ENCODE results near the gene LTN1. TPM values are rescaled to one million over a fixed set of nuclear protein-coding genes. Genes with fewer than 3 reads are reported as not detected.
"Not testable (repeated sequence)": the region's sequence is repeated elsewhere in the genome, so short reads cannot be mapped to it uniquely, and the experiment has no call there.

LTN1 gene, protein sequence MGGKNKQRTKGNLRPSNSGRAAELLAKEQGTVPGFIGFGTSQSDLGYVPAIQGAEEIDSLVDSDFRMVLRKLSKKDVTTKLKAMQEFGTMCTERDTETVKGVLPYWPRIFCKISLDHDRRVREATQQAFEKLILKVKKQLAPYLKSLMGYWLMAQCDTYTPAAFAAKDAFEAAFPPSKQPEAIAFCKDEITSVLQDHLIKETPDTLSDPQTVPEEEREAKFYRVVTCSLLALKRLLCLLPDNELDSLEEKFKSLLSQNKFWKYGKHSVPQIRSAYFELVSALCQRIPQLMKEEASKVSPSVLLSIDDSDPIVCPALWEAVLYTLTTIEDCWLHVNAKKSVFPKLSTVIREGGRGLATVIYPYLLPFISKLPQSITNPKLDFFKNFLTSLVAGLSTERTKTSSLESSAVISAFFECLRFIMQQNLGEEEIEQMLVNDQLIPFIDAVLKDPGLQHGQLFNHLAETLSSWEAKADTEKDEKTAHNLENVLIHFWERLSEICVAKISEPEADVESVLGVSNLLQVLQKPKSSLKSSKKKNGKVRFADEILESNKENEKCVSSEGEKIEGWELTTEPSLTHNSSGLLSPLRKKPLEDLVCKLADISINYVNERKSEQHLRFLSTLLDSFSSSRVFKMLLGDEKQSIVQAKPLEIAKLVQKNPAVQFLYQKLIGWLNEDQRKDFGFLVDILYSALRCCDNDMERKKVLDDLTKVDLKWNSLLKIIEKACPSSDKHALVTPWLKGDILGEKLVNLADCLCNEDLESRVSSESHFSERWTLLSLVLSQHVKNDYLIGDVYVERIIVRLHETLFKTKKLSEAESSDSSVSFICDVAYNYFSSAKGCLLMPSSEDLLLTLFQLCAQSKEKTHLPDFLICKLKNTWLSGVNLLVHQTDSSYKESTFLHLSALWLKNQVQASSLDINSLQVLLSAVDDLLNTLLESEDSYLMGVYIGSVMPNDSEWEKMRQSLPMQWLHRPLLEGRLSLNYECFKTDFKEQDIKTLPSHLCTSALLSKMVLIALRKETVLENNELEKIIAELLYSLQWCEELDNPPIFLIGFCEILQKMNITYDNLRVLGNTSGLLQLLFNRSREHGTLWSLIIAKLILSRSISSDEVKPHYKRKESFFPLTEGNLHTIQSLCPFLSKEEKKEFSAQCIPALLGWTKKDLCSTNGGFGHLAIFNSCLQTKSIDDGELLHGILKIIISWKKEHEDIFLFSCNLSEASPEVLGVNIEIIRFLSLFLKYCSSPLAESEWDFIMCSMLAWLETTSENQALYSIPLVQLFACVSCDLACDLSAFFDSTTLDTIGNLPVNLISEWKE (N-terminal part only)
- total RNA-seq (2014; rRNA removed; shearing (Covaris generic)), result 44.6 and 49.8 TPM in 2 replicates

DNA sequence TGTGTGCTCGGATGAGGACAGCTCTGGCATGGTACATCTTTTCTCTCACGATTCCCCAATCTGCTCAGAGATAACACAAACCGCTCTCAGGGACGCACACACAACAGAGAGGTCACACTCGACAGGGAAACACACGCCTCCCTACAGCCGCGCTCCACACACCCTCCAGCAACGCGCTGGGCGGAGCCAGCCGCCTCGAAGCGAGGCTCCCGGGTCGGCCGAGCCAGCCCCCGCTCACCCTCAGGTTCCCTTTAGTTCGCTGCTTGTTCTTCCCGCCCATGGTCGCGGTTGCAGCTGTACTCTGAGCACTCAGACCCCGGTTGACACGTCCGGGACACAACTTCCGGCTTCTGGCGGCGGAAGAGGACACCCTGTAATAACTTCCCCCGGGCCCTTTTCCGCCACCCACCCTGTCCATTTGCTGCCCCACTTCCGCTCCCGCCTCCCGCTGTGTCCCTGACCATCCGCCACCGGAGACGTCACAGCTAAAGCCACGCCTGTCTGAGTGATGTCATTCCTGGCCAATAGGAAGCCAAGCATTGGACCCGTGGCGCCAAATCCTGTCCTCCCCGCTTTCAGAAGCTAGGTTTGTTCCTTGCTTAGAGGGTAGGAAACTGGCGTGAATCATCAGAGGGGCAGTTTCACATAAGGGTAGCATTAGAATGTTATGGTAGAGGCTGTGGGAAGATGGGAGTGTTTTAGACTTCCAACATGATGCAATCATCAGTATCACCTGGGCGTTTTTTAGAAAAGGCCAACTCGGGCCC, at the start of gene LTN1:
TSS of gene LTN1 (minus strand) at position 352 of the 767 bp plus-strand sequence. CDS start at position 280, 72 bp downstream.
- H3K4me1 ChIP-seq, result peaks cover 7% of the 10 kb centered on the region
- no peaks in the 10 kb centered on the region for H3K36me3 ChIP-seq
- peak; percentile 99 for DNase-seq

DNA sequence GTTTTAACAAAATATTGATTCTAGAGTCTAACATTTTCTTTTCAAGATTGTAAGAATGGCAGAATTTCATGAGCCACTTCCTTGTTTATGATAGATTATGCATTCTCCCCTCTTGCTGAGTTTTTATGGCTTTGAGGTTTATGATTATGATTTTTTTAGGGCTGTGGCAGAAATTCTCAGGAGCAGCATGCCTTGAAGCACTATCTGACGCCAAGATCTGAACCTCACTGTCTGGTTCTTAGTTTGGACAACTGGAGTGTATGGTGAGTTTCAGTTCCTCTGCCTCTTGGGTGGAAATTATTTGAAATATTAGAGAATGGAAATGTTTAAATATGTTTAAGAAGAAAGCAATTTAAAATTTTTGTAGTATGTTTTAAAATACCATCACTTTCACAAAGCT, 42.0 kb upstream of the LTN1 start:
- Histone ChIP-seq H3K4me3 (no peak overlapping the region), H3K4me1 (no peaks in the 10 kb centered on the region), H3K36me3 (peaks cover 81% of the 10 kb centered on the region), H3K27ac (no peak overlapping the region), H3K27me3 (no peaks in the 10 kb centered on the region), H3K9me3 (replicated peaks) (no peaks in the 10 kb centered on the region)
- DNase-seq, result no peak

More for the DNA sequence above, at the start of gene LTN1:
- Histone ChIP-seq H3K27ac (peak within 1 kb of the TSS; percentile 69), H3K27me3 (no peaks in the 10 kb centered on the region), H3K4me3 (peak within 1 kb of the TSS; percentile 75), H3K9me3 (replicated peaks) (no peaks in the 10 kb centered on the region)

DNA sequence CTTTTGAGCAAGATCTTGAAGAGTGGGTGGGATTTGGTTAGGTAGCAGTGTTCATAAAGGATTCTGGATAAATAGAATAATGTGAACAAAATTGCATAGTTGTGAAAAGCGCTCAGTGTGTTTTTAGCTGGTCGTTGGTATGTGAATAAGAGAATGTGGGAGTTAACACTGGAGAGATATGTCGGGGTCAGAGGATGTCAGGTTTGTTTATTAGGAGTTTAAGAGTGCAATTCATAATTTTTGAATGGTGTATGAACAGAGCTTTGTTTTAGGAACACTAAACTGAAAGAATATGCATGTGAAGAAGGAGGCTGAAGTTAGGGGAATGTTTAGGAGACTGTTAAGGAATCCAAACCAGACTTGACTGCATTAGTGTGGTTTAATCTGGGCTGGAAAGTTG, 41.2 kb upstream of the LTN1 start:
- peaks cover 80% of the 10 kb centered on the region for H3K36me3 ChIP-seq
- H3K27ac ChIP-seq, result no peak overlapping the region
- no peaks in the 10 kb centered on the region for H3K27me3 ChIP-seq
- no peaks in the 10 kb centered on the region for H3K4me1 ChIP-seq
- no peak overlapping the region for H3K4me3 ChIP-seq
- DNase-seq, result no peak
- H3K9me3 ChIP-seq (replicated peaks), result no peaks in the 10 kb centered on the region

DNA sequence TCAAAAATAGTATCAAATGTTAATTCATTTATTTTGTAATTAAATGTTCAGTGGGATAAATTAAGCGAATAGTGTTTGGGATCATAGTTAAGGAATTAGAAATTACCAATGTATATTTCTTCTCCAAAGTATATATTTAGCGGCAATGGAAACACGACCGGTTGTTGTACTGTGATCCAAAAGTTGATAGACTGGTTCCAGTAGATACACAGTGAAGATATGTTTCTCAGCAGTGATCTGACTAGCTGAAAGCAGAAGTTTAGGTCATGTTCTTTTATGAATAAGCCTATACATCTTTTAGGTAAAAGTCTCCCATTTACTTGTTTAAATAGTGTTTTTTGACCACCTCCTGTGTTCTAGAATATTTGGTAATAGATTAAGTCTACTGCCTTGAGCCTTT, 40.6 kb upstream of the LTN1 start:
- Histone ChIP-seq H3K4me1 (no peaks in the 10 kb centered on the region), H3K27me3 (no peaks in the 10 kb centered on the region), H3K9me3 (replicated peaks) (no peaks in the 10 kb centered on the region), H3K27ac (no peak overlapping the region), H3K4me3 (no peak overlapping the region), H3K36me3 (peaks cover 80% of the 10 kb centered on the region)
- no peak for DNase-seq

DNA sequence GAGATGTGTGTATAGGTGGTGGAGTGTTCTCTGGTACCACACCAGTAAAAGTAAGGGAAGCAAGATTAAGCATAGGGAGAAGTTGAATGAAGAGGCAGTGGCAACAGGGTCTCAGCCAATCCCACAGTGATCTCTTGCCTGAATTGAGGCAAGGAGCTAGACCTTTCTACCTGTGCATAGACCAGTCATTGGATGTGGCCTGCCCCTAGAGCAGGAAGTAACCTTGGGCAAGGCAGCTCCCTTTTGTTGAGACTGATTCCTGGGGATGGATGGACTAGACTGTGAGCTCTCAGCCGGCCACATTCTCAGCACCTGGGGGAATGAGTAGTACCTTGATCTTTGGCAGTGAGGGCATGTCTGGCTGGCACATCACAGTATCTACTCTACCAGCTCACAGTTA, 38.2 kb upstream of the LTN1 start:
- DNase-seq, result no peak
- peaks cover 2% of the 10 kb centered on the region for H3K4me1 ChIP-seq
- no peaks in the 10 kb centered on the region for H3K27me3 ChIP-seq
- H3K4me3 ChIP-seq, result no peak overlapping the region
- peaks cover 62% of the 10 kb centered on the region for H3K36me3 ChIP-seq
- H3K9me3 ChIP-seq (replicated peaks), result no peaks in the 10 kb centered on the region
- H3K27ac ChIP-seq, result no peak overlapping the region

DNA sequence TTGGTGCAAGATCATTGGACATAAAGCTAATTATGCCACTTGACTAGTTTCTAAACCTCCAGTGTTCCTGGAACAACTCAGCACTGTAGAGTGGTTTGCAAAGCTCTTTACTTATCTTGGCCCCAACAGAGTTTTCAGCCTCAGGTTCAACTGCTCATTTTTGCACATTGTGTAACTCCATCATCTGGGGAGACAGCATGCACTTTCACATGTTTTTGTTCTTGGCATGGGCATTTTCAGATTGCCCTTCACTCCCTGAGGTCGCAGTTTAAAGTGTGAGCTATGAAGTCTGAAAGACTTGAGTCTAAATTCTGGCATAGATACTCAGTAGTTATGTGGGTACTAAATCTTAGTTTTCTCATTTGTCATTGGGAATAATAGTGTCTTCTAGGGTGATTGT, 36.8 kb upstream of the LTN1 start:
- no peaks in the 10 kb centered on the region for H3K9me3 ChIP-seq (replicated peaks)
- no peaks in the 10 kb centered on the region for H3K27me3 ChIP-seq
- peaks cover 51% of the 10 kb centered on the region for H3K36me3 ChIP-seq
- no peak overlapping the region for H3K4me3 ChIP-seq
- no peak overlapping the region for H3K27ac ChIP-seq
- DNase-seq, result no peak
- peaks cover 7% of the 10 kb centered on the region for H3K4me1 ChIP-seq

DNA sequence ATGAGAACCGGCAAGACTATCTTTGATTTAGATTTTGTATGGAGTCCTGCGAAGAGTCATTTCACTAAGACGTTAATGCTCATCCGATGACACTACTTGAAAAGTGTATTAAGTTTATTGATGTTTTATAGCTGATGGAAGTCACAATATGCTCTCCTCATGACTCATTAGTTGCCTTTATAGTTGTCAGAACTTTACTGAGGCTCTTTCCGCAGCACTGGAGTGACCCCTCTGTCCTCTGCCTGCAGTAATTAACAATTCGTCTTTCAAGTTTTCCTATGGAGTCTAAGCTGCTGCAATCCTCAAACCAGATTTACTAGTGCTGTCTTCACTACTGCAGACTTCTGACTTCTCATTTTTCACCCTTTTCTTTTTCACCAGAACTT, 32.6 kb upstream of the LTN1 start:
- peak in 1 of 2 experiments; percentile 12 for DNase-seq
- no peaks in the 10 kb centered on the region for H3K27me3 ChIP-seq
- H3K9me3 ChIP-seq (replicated peaks), result no peaks in the 10 kb centered on the region
- peaks cover 11% of the 10 kb centered on the region for H3K4me1 ChIP-seq
- peaks cover 21% of the 10 kb centered on the region for H3K36me3 ChIP-seq
- H3K4me3 ChIP-seq, result peak overlapping the region; percentile 94
- peak overlapping the region; percentile 96; the same call in 1 of the 2 replicates for H3K27ac ChIP-seq

DNA sequence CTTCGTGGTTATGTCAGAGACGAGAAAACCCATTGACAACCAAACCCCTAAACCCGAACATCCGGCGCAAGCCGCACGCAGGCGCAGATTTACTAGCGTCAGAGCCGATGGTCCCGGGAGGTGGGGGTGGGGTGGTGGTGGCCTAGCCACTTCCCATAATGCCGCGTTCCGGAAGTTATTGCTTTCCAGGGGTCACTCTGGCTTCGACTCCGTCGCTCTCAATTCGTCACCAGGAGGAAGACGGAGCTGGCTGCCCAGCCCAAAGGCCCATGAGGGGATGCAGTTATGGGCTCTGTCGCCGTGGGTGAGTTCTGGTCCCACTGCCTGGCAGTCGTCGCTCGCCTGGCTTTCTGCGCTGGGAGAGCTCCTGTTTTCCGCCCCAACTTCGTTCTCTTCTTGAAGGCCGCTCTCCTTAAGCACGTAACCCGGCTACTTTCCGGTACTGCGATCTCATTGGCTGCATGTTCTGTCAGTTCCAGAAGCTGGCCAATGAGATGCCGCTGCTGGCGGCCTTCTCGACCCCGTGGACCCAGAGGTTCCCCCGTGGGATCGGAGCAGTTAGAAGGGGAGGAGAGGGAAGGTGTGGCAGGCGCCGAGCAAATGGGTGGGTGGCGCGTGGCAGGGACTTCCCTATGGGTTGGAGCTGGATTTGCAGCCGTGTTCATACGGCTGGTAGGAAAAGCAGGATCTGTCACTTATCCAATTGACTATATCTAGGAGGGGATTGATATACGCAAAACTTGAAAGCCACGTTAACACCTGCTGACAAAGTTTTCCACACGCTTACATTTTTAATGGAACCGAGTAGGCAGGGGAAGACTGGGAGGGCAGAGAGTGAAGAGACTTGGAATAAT, 32.0 kb upstream of the LTN1 start, which contains the start of gene USP16:
TSS of gene USP16 (plus strand) at position 195 of the 854 bp plus-strand sequence. CDS start 3,246 bp downstream, outside the sequence.
- peak; percentile 95 to 98 for DNase-seq
- Histone ChIP-seq H3K36me3 (peaks cover 15% of the 10 kb centered on the region), H3K9me3 (replicated peaks) (no peaks in the 10 kb centered on the region), H3K27me3 (no peaks in the 10 kb centered on the region), H3K27ac (peak within 1 kb of the TSS; percentile 96), H3K4me1 (peaks cover 11% of the 10 kb centered on the region), H3K4me3 (peak within 1 kb of the TSS; percentile 94)

DNA sequence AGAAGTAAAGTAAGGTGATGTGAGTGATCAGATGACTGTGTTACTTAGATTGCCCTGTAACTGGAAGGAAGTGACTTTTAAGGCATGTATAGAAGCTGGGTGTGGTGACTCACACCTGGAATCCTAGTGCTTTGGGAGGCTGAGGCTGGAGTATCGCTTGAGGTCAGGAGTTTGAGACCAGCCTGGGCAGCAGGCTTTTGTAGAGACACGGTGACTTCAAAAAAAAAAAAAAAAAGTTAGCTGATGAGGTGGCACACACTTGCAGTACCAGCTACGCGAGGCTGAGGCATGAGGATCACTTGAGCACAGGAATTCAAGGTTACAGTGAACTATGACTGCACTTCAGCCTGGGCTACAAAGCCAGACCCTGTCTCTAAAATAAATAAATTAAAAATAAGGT, 29.5 kb upstream of the LTN1 start:
- Histone ChIP-seq H3K4me1 (peaks cover 15% of the 10 kb centered on the region), H3K9me3 (replicated peaks) (no peaks in the 10 kb centered on the region), H3K27ac (no peak overlapping the region), H3K27me3 (no peaks in the 10 kb centered on the region), H3K4me3 (no peak overlapping the region), H3K36me3 (no peaks in the 10 kb centered on the region)
- no peak for DNase-seq

DNA sequence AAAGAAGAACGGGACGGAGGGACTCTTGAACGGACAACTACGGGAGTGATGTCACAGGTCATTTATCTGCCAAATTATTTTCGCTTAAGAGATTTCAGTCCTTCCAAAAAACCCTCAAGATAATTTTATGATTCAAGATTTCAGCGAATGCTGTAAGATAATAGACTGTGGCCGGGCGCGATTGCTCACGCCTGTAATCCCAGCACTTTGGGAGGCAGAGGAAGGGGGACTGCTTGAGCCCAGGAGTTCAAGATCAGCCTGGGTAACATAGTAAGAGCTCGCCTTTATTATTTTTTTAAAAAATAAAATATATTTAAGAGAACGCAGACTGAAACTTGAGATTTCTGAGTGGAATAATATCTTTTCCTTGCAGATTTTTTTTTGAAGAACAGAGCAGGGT, 25.9 kb upstream of the LTN1 start:
- peak overlapping the region; percentile 49 for H3K27ac ChIP-seq
- no peaks in the 10 kb centered on the region for H3K27me3 ChIP-seq
- no peaks in the 10 kb centered on the region for H3K9me3 ChIP-seq (replicated peaks)
- H3K36me3 ChIP-seq, result no peaks in the 10 kb centered on the region
- H3K4me1 ChIP-seq, result peaks cover 4% of the 10 kb centered on the region; the same call in 1 of the 2 replicates
- H3K4me3 ChIP-seq, result peak overlapping the region; percentile 83
- no peak for DNase-seq

DNA sequence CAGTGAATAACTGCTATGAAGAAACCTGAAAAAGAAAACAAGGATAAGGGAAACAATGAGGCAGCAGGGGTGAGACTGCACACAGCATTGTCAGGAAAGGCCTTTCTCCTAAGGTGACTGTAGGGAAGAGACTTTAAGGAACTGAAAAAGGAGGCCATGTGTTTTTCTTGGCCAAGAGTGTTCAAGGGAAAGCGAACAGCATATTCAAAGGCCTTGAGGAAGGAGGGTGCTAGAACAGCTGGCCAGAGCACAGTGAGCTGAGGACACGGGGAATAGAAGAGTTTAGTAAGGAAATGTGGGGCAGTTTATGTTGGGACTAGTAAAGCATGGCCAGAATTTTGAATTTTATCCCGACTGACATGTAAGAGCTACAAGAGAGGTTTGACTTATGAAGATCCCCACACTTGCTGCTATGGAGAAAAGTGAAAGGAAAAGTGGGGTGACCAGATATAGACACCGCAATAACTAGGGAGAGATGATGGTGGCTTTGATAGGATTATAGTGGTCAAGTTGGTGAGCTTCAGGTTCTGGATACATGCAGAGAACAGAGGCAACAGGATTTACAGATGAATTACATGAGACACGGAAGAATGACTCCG, 25.1 kb upstream of the LTN1 start:
- H3K9me3 ChIP-seq (replicated peaks), result no peaks in the 10 kb centered on the region
- no peaks in the 10 kb centered on the region for H3K27me3 ChIP-seq
- H3K36me3 ChIP-seq, result no peaks in the 10 kb centered on the region
- H3K4me3 ChIP-seq, result peak overlapping the region; percentile 83; the same call in 1 of the 2 replicates
- DNase-seq, result no peak
- peaks cover 4% of the 10 kb centered on the region; the same call in 1 of the 2 replicates for H3K4me1 ChIP-seq
- H3K27ac ChIP-seq, result no peak overlapping the region

DNA sequence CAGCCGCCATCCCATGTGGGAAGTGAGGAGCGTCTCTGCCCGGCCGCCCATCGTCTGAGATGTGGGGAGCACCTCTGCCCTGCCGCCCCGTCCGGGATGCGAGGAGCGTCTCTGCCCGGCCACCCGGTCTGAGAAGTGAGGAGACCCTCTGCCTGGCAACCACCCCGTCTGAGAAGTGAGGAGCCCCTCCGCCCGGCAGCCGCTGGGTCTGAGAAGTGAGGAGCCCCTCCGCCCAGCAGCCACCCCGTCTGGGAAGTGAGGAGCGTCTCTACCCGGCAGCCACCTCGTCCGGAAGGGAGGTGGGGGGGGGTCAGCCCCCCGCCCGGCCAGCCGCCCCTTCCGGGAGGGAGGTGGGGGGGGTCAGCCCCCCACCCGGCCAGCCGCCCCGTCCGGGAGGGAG, 18.6 kb upstream of the LTN1 start:
- H3K4me3 ChIP-seq; H3K4me1 ChIP-seq; H3K27me3 ChIP-seq; H3K27ac ChIP-seq; H3K9me3 ChIP-seq (replicated peaks); DNase-seq; H3K36me3 ChIP-seq: not testable (repeated sequence)

DNA sequence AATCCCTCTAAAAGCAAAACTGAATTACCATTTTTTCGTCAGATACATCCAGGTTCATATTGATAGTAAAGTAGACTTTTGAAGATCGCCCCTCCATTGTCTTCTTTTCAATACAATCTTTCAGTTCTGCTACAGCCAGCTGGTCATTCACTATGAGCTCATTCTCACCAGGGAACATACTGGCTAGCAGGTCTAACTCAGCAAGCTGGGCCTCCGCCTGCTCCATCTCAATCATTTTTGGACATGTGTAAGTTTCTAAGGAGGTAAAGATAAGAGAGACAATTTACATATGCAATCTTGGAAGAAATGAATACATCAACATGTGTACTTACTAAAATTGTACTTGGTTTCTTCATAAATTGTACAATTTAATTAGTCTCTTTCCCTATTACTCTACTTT, 15.7 kb upstream of the LTN1 start:
- Histone ChIP-seq H3K27me3 (no peaks in the 10 kb centered on the region), H3K4me1 (peaks cover 3% of the 10 kb centered on the region; the same call in 1 of the 2 replicates), H3K27ac (no peak overlapping the region), H3K9me3 (replicated peaks) (no peaks in the 10 kb centered on the region), H3K4me3 (no peak overlapping the region), H3K36me3 (peaks cover 4% of the 10 kb centered on the region; the same call in 1 of the 2 replicates)
- no peak for DNase-seq
